Measurements from ENCODE around the gene LYZL1.

GRCh38 chr10:29255104-29255503 is 33.8 kb upstream of the LYZL1 start:
- TF ChIP-seq CTCF (IDR thresholded peaks at IDR 0.05; ENCODE audit: low read length) = no peak
- TF ChIP-seq EZH2 (IDR thresholded peaks at IDR 0.05; ENCODE audit: borderline replicate concordance, low read length) = no peak
